Measurements from ENCODE around the gene CD9.
"Not testable (repeated sequence)": the region's sequence is repeated elsewhere in the genome, so short reads cannot be mapped to it uniquely, and the experiment has no call there.

CD9 gene

DNA sequence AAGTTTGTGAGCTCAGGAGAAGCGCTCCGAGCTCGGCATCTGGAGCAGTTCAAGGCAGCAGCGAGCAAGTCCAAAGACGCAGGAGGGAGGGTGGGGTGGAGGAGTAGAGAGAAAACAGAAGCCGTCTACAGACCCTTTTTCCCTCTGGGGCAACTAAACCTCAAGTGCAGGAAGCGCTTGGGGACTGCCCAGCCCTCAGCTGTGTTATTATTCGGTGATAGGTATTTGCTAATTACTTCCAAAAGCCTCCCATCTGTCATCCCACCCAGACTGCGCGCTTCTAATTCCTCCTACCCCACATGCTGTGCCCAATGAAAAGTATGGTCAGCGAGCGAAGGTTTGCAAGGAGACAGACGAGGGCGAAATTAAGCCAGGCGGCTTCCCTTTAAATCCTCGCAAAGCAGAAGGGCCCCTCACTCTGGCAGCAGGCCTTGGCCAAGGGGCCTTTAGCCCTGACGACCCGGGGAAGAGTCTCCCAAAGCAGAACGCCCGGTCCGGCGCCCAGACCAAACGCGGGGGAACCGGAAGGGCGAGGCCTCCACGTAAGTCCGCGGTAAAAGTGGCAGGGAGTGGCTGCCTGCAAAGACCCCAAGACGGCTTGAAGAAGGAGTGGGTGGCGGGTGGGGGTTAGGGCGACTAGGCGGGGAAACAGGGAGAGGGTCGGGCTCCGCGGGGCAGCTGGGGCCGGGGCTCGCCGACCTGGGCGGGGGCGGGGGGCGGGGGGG lies 507 bp upstream of the CD9 start:
- DNase-seq, result no peak

DNA sequence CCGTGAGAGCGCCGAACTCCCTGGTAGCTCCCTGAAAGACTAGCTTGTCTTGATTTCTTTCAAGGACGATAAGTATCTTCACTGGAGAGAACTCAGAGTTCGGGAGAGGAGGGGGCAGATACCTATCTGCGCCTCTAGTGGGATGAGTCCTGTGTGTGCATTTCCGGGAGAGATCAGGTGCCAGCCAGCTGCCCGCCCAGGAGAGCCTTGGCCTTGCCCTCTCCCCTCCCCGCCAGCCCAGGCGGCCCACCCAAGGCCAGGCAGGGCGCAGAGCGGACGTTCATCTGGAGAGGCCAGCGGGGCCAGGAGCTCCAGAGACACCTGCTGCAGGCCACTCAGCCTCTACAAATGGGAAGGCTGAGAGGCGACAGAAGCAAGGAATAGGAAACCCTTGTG lies 1.0 kb downstream of the CD9 start:
- DNase-seq, result no peak

GRCh38 chr12:6201826-6202225 lies 1.6 kb downstream of the CD9 start:
- no peak for DNase-seq

DNA sequence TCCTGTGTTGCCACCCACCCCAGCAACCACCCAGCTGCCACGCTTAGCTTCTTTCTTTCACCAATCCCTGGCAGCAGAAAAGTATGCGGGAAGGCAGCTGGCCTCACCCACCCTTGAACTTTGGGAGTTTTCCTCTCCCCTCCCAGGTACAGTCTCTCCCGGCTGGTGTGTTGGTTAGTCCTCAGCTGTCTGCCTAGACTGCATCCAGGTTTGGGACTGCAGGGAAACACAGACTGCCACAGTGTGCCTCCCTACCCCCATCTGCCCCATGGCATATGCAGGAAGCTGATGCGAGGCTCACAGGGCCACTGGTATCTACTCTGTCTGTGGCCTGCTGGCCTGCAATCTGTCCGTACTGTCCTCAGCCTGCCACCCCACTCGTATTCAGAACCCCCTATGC lies 2.1 kb downstream of the CD9 start:
- no peak for DNase-seq

DNA sequence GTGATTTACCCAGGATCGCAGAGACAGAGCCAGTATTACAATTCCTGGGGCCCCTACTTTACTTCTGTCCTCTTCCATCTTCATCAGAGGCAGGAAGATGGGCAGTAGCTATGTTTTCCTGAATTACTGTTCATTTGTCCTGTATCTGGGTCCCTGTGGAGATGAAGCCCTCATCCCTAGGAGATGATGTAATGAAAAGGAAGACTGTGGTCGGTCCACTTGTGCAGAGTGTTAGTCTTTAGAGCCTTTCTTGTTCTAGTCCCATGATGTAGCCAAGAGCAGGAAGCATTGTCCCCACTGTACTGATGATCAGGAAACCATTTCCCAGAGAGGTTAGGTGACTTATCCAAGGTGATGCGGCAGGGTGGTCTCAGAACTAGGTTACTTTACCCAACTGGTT lies 2.6 kb downstream of the CD9 start:
- no peak for DNase-seq

- no peak for DNase-seq
Measured at GRCh38 chr12:6203601-6204000, 3.4 kb downstream of the CD9 start.

GRCh38 chr12:6204533-6205143 lies 4.4 kb downstream of the CD9 start:
- DNase-seq, result peak in 1 of 5 experiments; percentile 11

DNA sequence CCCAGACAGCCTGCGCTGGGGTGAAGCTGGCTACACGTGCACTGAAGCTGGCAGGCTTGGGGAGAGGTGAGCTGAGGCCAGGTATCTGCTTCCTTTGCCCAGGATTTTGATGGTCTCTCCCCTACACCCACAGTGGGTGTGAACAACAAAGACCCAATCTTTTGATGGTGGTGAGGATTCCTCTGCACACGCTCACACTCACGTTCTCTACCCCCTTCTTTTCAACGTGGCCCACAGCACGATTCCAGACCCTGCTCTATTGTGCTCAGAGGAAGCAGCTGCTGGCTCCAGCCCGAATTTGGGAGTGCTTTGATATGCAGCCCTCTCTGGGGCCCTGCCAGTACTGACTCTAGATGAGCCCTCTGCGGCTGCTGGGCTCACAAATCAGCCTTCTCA lies 4.9 kb downstream of the CD9 start:
- DNase-seq, result no peak

- no peak for DNase-seq
Measured at GRCh38 chr12:6205761-6206160, 5.6 kb downstream of the CD9 start.

GRCh38 chr12:6206327-6206726 lies 6.1 kb downstream of the CD9 start:
- no peak for DNase-seq

- DNase-seq, result no peak
Measured at GRCh38 chr12:6207259-6207925, 7.2 kb downstream of the CD9 start.

DNA sequence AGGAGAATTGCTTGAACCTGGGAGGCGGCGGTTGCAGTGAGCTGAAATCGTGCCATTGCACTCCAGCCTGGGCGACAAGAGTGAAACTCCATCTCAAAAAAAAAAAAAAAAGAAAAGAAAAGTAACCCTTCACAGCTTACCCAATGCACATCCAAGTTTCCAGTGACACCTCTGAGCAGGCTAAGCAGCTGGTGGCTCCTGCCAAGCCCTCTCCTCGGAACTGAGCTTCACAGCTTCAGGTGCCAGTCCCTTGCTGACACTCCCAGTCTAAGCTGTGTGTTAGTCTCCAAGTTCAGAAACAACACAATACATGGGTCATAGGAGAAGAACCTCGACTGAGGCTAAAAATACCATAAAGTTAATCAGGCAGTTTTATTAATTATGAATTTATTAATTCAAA lies 7.9 kb downstream of the CD9 start:
- no peak for DNase-seq

GRCh38 chr12:6209428-6209827 lies 9.2 kb downstream of the CD9 start:
- not testable (repeated sequence) for DNase-seq

GRCh38 chr12:6211421-6211869 lies 11.2 kb downstream of the CD9 start:
- DNase-seq, result no peak

DNA sequence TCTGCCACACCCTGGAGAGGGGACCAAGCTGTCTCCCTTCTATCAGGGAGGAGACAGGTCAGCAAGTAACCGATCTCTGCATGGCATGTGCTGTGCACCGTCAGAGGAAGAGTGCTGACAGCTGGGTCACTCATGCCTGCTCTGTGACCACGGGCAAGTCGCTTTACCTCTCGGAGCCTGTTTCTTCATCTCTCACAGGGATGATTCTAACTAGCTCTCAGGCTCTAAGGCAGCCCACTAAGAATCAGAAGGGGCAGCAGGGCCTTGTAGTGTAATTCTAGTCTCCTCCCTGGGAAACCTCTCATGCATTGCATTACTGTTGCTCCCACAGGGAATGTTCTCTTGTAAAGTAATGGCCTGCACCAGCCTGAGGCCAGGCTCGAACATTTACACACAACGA lies 11.9 kb downstream of the CD9 start:
- no peak for DNase-seq

DNA sequence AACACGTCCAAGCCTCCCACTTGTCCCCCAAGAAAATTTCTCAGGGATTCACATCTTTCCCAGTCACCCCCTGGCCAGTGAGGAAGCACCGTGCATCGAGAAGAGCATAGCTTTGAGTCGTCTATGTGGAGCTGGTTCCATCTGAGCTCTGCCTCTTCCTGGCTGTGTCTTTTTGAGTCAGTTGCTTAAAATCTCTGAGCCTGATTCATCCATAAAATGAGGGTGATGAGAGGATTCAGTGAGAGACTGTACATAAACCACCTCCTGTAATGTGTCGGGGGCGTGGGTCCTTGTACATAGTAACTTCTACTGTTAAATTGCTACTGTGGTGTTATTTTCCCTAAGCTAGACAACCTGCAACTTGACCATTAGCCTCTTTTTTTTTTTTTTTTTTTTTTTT lies 13.8 kb downstream of the CD9 start:
- DNase-seq, result no peak

DNA sequence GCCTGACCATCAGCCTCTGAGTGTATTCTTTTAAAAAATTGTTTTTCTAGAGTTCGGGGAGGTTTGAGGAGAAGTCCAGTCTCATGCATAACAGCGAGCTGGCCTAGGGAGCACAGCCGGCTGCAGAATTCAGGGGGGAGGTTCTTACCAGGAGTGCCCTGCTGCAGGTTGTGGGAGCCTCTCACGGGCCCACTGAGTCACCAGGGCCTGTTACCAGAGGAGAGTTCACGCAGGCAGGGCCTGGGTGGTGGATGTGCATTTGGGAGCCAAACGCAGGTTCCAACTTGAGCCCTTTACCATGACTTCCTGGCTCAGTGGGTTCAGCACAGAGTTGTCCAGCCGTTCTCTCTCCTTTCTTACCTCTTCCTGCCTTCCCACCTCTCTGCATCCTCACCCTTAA lies 14.4 kb downstream of the CD9 start:
- DNase-seq, result no peak

- no peak for DNase-seq
Measured at GRCh38 chr12:6215120-6215807, 15.1 kb downstream of the CD9 start.

- no peak for DNase-seq
Measured at GRCh38 chr12:6215932-6216494, 15.8 kb downstream of the CD9 start.

GRCh38 chr12:6216581-6216980 lies 16.4 kb downstream of the CD9 start:
- DNase-seq, result no peak

GRCh38 chr12:6218347-6218925 lies 18.2 kb downstream of the CD9 start:
- DNase-seq, result no peak

DNA sequence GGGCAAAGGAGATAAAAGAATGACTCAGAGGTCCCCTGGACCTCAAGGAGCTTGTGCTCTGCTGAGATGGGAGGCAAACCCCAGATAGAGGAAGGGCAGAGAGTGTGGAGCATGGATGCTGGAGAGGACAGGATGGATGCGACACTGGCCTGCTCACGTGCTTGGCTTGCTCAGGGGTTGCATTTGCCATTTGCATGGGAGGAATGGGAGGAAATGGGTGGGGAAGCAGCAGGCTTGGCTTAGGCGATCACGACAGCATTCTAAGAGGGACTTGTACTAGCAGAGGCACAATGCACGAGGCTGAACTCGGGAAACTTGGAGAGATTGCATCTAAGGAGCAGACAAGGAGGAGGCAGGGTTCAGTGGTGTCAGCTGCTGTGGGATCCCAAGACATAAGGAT lies 19.8 kb downstream of the CD9 start:
- DNase-seq, result no peak

- no peak for DNase-seq
Measured at GRCh38 chr12:6221146-6221545, 20.9 kb downstream of the CD9 start.

Measured in T-helper 2 cell (primary cell).